UCSD-AML1 (cell line): ENCODE measurements around the gene IP6K1.
"Not testable (repeated sequence)": the region's sequence is repeated elsewhere in the genome, so short reads cannot be mapped to it uniquely, and the experiment has no call there.

Experiments
- DNase-seq: peaks from one replicate; lab custom pipeline; 2025; ENCODE audit not compliant: unreplicated experiment; lab: John Stamatoyannopoulos, UW

IP6K1 gene

GRCh38 chr3:49786357-49787181 lies at the start of gene IP6K1:
IP6K1 (minus strand) TSS chr3:49786542; CDS start chr3:49748040, 38,502 bp downstream.
- peak; percentile 99 for DNase-seq

GRCh38 chr3:49831341-49831740 lies 45.0 kb upstream of the IP6K1 start:
- DNase-seq: peak; percentile 41

GRCh38 chr3:49826016-49826415 lies 39.7 kb upstream of the IP6K1 start:
- DNase-seq: no peak

- not testable (repeated sequence) for DNase-seq
Observed at GRCh38 chr3:49823131-49823530, 36.8 kb upstream of the IP6K1 start.

- peak; percentile 60 for DNase-seq
Observed at GRCh38 chr3:49813497-49814174, 27.3 kb upstream of the IP6K1 start, which contains the start of gene UBA7. UBA7 (minus strand) TSS chr3:49813953; CDS start chr3:49813787, 166 bp downstream.

- no peak for DNase-seq
Observed at GRCh38 chr3:49812916-49813496, 26.7 kb upstream of the IP6K1 start.

GRCh38 chr3:49807431-49808114 lies 21.2 kb upstream of the IP6K1 start:
- DNase-seq: peak; percentile 87

- peak; percentile 80 for DNase-seq
Observed at GRCh38 chr3:49806850-49807249, 20.5 kb upstream of the IP6K1 start.

GRCh38 chr3:49805897-49806701 lies 19.8 kb upstream of the IP6K1 start:
- DNase-seq: peak; percentile 93

GRCh38 chr3:49805367-49805782 lies 19.0 kb upstream of the IP6K1 start:
- peak; percentile 88 for DNase-seq

- DNase-seq: peak; percentile 71
Observed at GRCh38 chr3:49804141-49805041, 18.0 kb upstream of the IP6K1 start.

- peak; percentile 84 for DNase-seq
Observed at GRCh38 chr3:49803465-49804140, 17.3 kb upstream of the IP6K1 start.

- DNase-seq: peak; percentile 90
Observed at GRCh38 chr3:49802719-49803464, 16.6 kb upstream of the IP6K1 start, which contains the start of gene INKA1. INKA1 (plus strand) TSS chr3:49803261; CDS start chr3:49803393, 132 bp downstream.

GRCh38 chr3:49801160-49801559 lies 14.8 kb upstream of the IP6K1 start:
- DNase-seq: no peak

GRCh38 chr3:49799761-49800160 lies 13.4 kb upstream of the IP6K1 start, which contains the start of gene CDHR4:
CDHR4 (minus strand) TSS chr3:49799873; CDS start chr3:49799812, 61 bp downstream.
- no peak for DNase-seq

GRCh38 chr3:49799105-49799504 lies 12.8 kb upstream of the IP6K1 start:
- no peak for DNase-seq

- DNase-seq: no peak
Observed at GRCh38 chr3:49794926-49795905, 8.9 kb upstream of the IP6K1 start.
